Astrocyte (in vitro differentiated cells and primary cell): ENCODE measurements around the gene RUFY2. TPM values are rescaled to one million over a fixed set of nuclear protein-coding genes. Genes with fewer than 3 reads are reported as not detected.

Experiments used
- DNase-seq: peaks from one replicate; pipeline ENCODE4 v3.0.0-alpha.2; 2010; ENCODE audit warnings: low read depth
- FAIRE-seq: peaks from 2 replicates; lab custom pipeline; 2011; peaks lifted over from hg19 to GRCh38; lab: Jason Lieb, UNC
- H2AFZ ChIP-seq: 2 replicates; pipeline ENCODE4 v1.6.0; 2012; ENCODE audit warnings: low read depth, low read length, inconsistent platforms
- H3K27ac ChIP-seq: 2 replicates; pipeline ENCODE4 v1.5.1; 2011; ENCODE audit warnings: low read depth, low read length, inconsistent platforms
- H3K27me3 ChIP-seq: 2 replicates; pipeline ENCODE4 v1.6.0; 2011; ENCODE audit warnings: low read length, inconsistent platforms; ENCODE audit not compliant: insufficient read depth
- H3K36me3 ChIP-seq: 2 replicates; pipeline ENCODE4 v1.5.1; 2011; ENCODE audit warnings: low read length, inconsistent platforms; ENCODE audit not compliant: insufficient read depth
- H3K4me1 ChIP-seq: 2 replicates; pipeline ENCODE4 v1.5.1; 2011; ENCODE audit warnings: low read length, inconsistent platforms; ENCODE audit not compliant: insufficient read depth
- H3K4me2 ChIP-seq: 2 replicates; pipeline ENCODE4 v1.6.0; 2012; ENCODE audit warnings: low read length, inconsistent platforms
- H3K4me3 ChIP-seq: 2 replicates; pipeline ENCODE4 v1.5.1; 2011; ENCODE audit warnings: low read depth, mild to moderate bottlenecking, low read length, inconsistent platforms; ENCODE audit not compliant: insufficient read depth
- H3K79me2 ChIP-seq: 2 replicates; pipeline ENCODE4 v1.6.0; 2012; ENCODE audit warnings: mild to moderate bottlenecking, low read length, inconsistent platforms; ENCODE audit not compliant: insufficient read depth
- H3K9ac ChIP-seq: 2 replicates; pipeline ENCODE4 v1.6.0; 2012; ENCODE audit warnings: mild to moderate bottlenecking, low read length, inconsistent platforms
- H3K9me3 ChIP-seq: 2 replicates; pipeline ENCODE4 v1.5.1; 2012; ENCODE audit warnings: low read depth, mild to moderate bottlenecking, low read length, inconsistent platforms; ENCODE audit not compliant: insufficient read depth
- H4K20me1 ChIP-seq: 2 replicates; pipeline ENCODE4 v1.6.0; 2012; ENCODE audit warnings: low read length, inconsistent platforms; ENCODE audit not compliant: insufficient read depth
- H3K27ac Mint-ChIP-seq: one replicate; pipeline ENCODE4 v1.8.0; 2021; ENCODE audit warnings: mild to moderate bottlenecking, mixed read lengths; ENCODE audit not compliant: unreplicated experiment
- H3K27me3 Mint-ChIP-seq: one replicate; pipeline ENCODE4 v1.8.0; 2021; ENCODE audit warnings: low read depth, mixed read lengths; ENCODE audit not compliant: unreplicated experiment
- H3K36me3 Mint-ChIP-seq: one replicate; pipeline ENCODE4 v1.8.0; 2021; ENCODE audit warnings: low read depth, mixed read lengths; ENCODE audit not compliant: unreplicated experiment
- H3K4me1 Mint-ChIP-seq: one replicate; pipeline ENCODE4 v1.8.0; 2021; ENCODE audit warnings: low read depth, mixed read lengths; ENCODE audit not compliant: unreplicated experiment
- H3K4me3 Mint-ChIP-seq: one replicate; pipeline ENCODE4 v1.8.0; 2021; ENCODE audit warnings: mild to moderate bottlenecking, moderate library complexity, mixed read lengths; ENCODE audit not compliant: unreplicated experiment
- H3K9me3 Mint-ChIP-seq: one replicate; pipeline ENCODE4 v1.8.0; 2021; ENCODE audit warnings: mild to moderate bottlenecking, mixed read lengths; ENCODE audit not compliant: unreplicated experiment
- CTCF ChIP-seq: IDR thresholded peaks from 2 replicates; pipeline ENCODE4 v1.5.1; 2011; ENCODE audit warnings: low read depth, mild to moderate bottlenecking, inconsistent platforms, low read length, moderate library complexity; ENCODE audit not compliant: insufficient read depth
- EZH2 ChIP-seq: IDR thresholded peaks from 2 replicates; pipeline ENCODE4 v1.6.1; 2012; ENCODE audit warnings: mild to moderate bottlenecking, low read length, inconsistent platforms; ENCODE audit not compliant: insufficient read depth
- total RNA-seq: library from RNA; stranded (reverse); gene quantifications from 2 replicates; pipeline ENCODE4 v1.2.1, GENCODE V29; 2021

Gene RUFY2
- total RNA-seq, 1 donor from 2014 or later: 21.7 TPM

- H3K27me3 Mint-ChIP-seq: no peaks in the 10 kb centered on the region
- Histone ChIP-seq H3K4me2 (no peak overlapping the region), H3K27ac (no peak overlapping the region), H3K9me3 (no peaks in the 10 kb centered on the region), H3K36me3 (peaks cover 24% of the 10 kb centered on the region), H2AFZ (no peak overlapping the region), H3K4me3 (no peak overlapping the region), H3K4me1 (no peaks in the 10 kb centered on the region), H3K79me2 (no peaks in the 10 kb centered on the region), H3K27me3 (no peaks in the 10 kb centered on the region), H4K20me1 (no peaks in the 10 kb centered on the region), H3K9ac (no peak overlapping the region)
- FAIRE-seq: no peak
- H3K36me3 Mint-ChIP-seq: peaks cover 5% of the 10 kb centered on the region
- H3K4me1 Mint-ChIP-seq: no peaks in the 10 kb centered on the region
- DNase-seq: no peak
- TF ChIP-seq CTCF (no peak), EZH2 (no peak)
- no peaks in the 10 kb centered on the region for H3K9me3 Mint-ChIP-seq
- no peak overlapping the region for H3K4me3 Mint-ChIP-seq
- no peak overlapping the region for H3K27ac Mint-ChIP-seq
Observed at GRCh38 chr10:68364101-68364886, 42.8 kb downstream of the RUFY2 start.

- Histone ChIP-seq H3K4me2 (no peak overlapping the region), H3K9ac (no peak overlapping the region), H3K27me3 (no peaks in the 10 kb centered on the region), H3K4me3 (no peak overlapping the region), H3K9me3 (no peaks in the 10 kb centered on the region), H3K36me3 (peaks cover 23% of the 10 kb centered on the region), H4K20me1 (no peaks in the 10 kb centered on the region), H3K27ac (no peak overlapping the region), H2AFZ (no peak overlapping the region), H3K79me2 (no peaks in the 10 kb centered on the region), H3K4me1 (no peaks in the 10 kb centered on the region)
- Mint-ChIP-seq H3K9me3 (no peaks in the 10 kb centered on the region), H3K27ac (no peak overlapping the region), H3K4me3 (no peak overlapping the region), H3K4me1 (no peaks in the 10 kb centered on the region), H3K27me3 (no peaks in the 10 kb centered on the region), H3K36me3 (peaks cover 5% of the 10 kb centered on the region)
- no peak for DNase-seq
- TF ChIP-seq CTCF (no peak), EZH2 (no peak)
- FAIRE-seq: no peak
Observed at GRCh38 chr10:68362590-68362989, 44.5 kb downstream of the RUFY2 start.

- no peak overlapping the region for H3K4me2 ChIP-seq
- H3K4me3 Mint-ChIP-seq: no peak overlapping the region
- no peaks in the 10 kb centered on the region for H3K4me1 Mint-ChIP-seq
- H3K27me3 Mint-ChIP-seq: no peaks in the 10 kb centered on the region
- H3K9ac ChIP-seq: no peak overlapping the region
- H3K9me3 ChIP-seq: no peaks in the 10 kb centered on the region
- H3K36me3 Mint-ChIP-seq: peaks cover 8% of the 10 kb centered on the region
- no peaks in the 10 kb centered on the region for H4K20me1 ChIP-seq
- H3K4me1 ChIP-seq: no peaks in the 10 kb centered on the region
- FAIRE-seq (no peak), DNase-seq (no peak)
- peaks cover 26% of the 10 kb centered on the region for H3K36me3 ChIP-seq
- TF ChIP-seq EZH2 (no peak), CTCF (no peak)
- no peak overlapping the region for H3K27ac Mint-ChIP-seq
- no peak overlapping the region for H3K4me3 ChIP-seq
- no peak overlapping the region for H2AFZ ChIP-seq
- no peak overlapping the region for H3K27ac ChIP-seq
- no peaks in the 10 kb centered on the region for H3K27me3 ChIP-seq
- H3K79me2 ChIP-seq: no peaks in the 10 kb centered on the region
- H3K9me3 Mint-ChIP-seq: no peaks in the 10 kb centered on the region
Observed at GRCh38 chr10:68359189-68359588, 47.9 kb downstream of the RUFY2 start.
